Dedifferentiated amniotic fluid mesenchymal stem cell (primary cell): ENCODE results near the gene AP2S1.
"Not testable (repeated sequence)": the region's sequence is repeated elsewhere in the genome, so short reads cannot be mapped to it uniquely, and the experiment has no call there.

Experiments used
- DNase-seq: peaks from one replicate; pipeline ENCODE4 v3.0.0-alpha.2; 2016; ENCODE audit errors: extremely low spot score

AP2S1 gene

GRCh38 chr19:46804432-46804831 lies 46.2 kb downstream of the AP2S1 start:
- DNase-seq: not testable (repeated sequence)

- DNase-seq: no peak
These were observed 47.1 kb downstream of the AP2S1 start for GRCh38 chr19:46803555-46803954.

- no peak for DNase-seq
These were observed 48.5 kb downstream of the AP2S1 start for GRCh38 chr19:46802152-46802551.

- no peak for DNase-seq
These were observed 51.9 kb downstream of the AP2S1 start for GRCh38 chr19:46798713-46799112.

GRCh38 chr19:46797881-46798280 lies 52.8 kb downstream of the AP2S1 start:
- no peak for DNase-seq

- no peak for DNase-seq
These were observed 58.7 kb downstream of the AP2S1 start for GRCh38 chr19:46791944-46792343.

GRCh38 chr19:46789371-46789770 lies 61.3 kb downstream of the AP2S1 start:
- DNase-seq: no peak

- DNase-seq: no peak
These were observed 61.7 kb downstream of the AP2S1 start for GRCh38 chr19:46788968-46789338.

- peak; percentile 97 for DNase-seq
These were observed 62.2 kb downstream of the AP2S1 start, which contains the start of gene SLC1A5 for GRCh38 chr19:46788262-46788967. TSS of gene SLC1A5 (minus strand) at chr19:46788594. CDS start at chr19:46787965, 629 bp downstream.
